ENCODE data around the gene UBE2O.

GRCh38 chr17:76405607-76405966, 47.4 kb downstream of the UBE2O start:
- no peak for TF ChIP-seq GATA3 (IDR thresholded peaks at IDR 0.05; ENCODE audit: low read depth, low read length)
- no peak for TF ChIP-seq GATA2 (IDR thresholded peaks at IDR 0.05; ENCODE audit: low read depth, low read length)
